Transverse colon (tissue), 4 donors: Measurements from ENCODE around the gene QRICH1. TPM values are rescaled to one million over a fixed set of nuclear protein-coding genes. Genes with fewer than 3 reads are reported as not detected.

Source experiments
- DNase-seq: peaks from one replicate; pipeline ENCODE4 v3.0.0-alpha.2; 2019
- H3K27ac ChIP-seq, 4 donors: fragments of 200-600 bp; sonication (generic); 2 replicates each; pipeline ENCODE4 v1.5.1; 2016 to 2018; ENCODE audit warnings: inconsistent platforms in 4 of 4
- H3K27me3 ChIP-seq: fragments of 200-600 bp; sonication (generic); 2 replicates; pipeline ENCODE4 v1.5.1; 2017; ENCODE audit warnings: inconsistent platforms
- H3K36me3 ChIP-seq, 4 donors: fragments of 200-600 bp; sonication (generic); 2 replicates each; pipeline ENCODE4 v1.5.1; 2017 to 2019; ENCODE audit warnings: inconsistent platforms in 4 of 4
- H3K4me1 ChIP-seq, 4 donors: fragments of 200-600 bp; sonication (generic); 2 replicates each; pipeline ENCODE4 v1.5.1; 2017 to 2020; ENCODE audit warnings: inconsistent platforms in 4 of 4
- H3K4me3 ChIP-seq, 4 donors: fragments of 200-600 bp; sonication (generic); 1 replicate in 1 of 4; 2 replicates in 3 of 4; pipeline versions ENCODE4 v1.5.1 to v1.6.1; 2017 to 2019; ENCODE audit warnings: inconsistent platforms in 4 of 4
- H3K9me3 ChIP-seq, 2 donors: fragments of 200-600 bp; sonication (generic); 2 replicates each; pipeline ENCODE4 v1.5.1; 2017 to 2019; ENCODE audit warnings: inconsistent platforms in 2 of 2
- EP300 ChIP-seq: sonication (generic); formaldehyde crosslinking; IDR thresholded peaks from one replicate; pipeline ENCODE4 v1.6.1; 2017; ENCODE audit warnings: antibody characterized with exemption, low read depth
- POLR2A ChIP-seq: fragments of 450-650 bp; IDR thresholded peaks from one replicate; pipeline ENCODE4 v1.6.1; 2016; ENCODE audit warnings: antibody characterized with exemption, mild to moderate bottlenecking, moderate library complexity
- POLR2AphosphoS5 ChIP-seq, 3 donors: sonication (generic); formaldehyde crosslinking; IDR thresholded peaks; one replicate each; pipeline ENCODE4 v1.6.1; 2016; ENCODE audit warnings: antibody characterized with exemption in 3 of 3
- WGBS, 2 donors: methylation state at CpG; one replicate each; pipeline ENCODE4 v1.1.5; 2018; ENCODE audit warnings: low coverage in 1 of 2; 5-methylcytosine and 5-hydroxymethylcytosine counted together
- in situ Hi-C, 4 donors: fragments of 200-750 bp; cut with MboI; loops; one replicate each; pipeline versions ENCODE4 v1.15.0 to v1.15.1; 2017; ENCODE audit warnings: low sequenced_read_pairs in 3 of 4, low pct_ligation_motif_present in 1 of 4, low pct_unique_long_range_greater_than_20kb in 1 of 4
- intact Hi-C: fragments of 100-400 bp; cut with DNase I; formaldehyde crosslinking; loops from one replicate; pipeline ENCODE4 v1.15.1; 2023; ENCODE audit warnings: low total_unique reads
- total RNA-seq, 4 donors: library from RNA; depleted of rRNA; stranded (reverse); fragments of >200 nt; gene quantifications; one replicate each; pipeline ENCODE4 v1.1.0, GENCODE V29; 2016
- TF ChIP-seq, protein P1 (sequence below), 5 experiments: fragments of 200-600 bp in 3 of 5; fragments of 450-650 bp in 2 of 5; sonication (generic) in 3 of 5; IDR thresholded peaks; 1 replicate in 2 of 5; 2 replicates in 3 of 5; pipeline ENCODE4 v1.5.1; 2016 to 2017; ENCODE audit warnings: antibody characterized with exemption in 5 of 5, inconsistent platforms in 3 of 5, mild to moderate bottlenecking in 2 of 5, moderate library complexity in 1 of 5

QRICH1 gene
- total RNA-seq, 4 donors from 2014 or later: 76.4 to 122 (median 84.7) TPM

DNA sequence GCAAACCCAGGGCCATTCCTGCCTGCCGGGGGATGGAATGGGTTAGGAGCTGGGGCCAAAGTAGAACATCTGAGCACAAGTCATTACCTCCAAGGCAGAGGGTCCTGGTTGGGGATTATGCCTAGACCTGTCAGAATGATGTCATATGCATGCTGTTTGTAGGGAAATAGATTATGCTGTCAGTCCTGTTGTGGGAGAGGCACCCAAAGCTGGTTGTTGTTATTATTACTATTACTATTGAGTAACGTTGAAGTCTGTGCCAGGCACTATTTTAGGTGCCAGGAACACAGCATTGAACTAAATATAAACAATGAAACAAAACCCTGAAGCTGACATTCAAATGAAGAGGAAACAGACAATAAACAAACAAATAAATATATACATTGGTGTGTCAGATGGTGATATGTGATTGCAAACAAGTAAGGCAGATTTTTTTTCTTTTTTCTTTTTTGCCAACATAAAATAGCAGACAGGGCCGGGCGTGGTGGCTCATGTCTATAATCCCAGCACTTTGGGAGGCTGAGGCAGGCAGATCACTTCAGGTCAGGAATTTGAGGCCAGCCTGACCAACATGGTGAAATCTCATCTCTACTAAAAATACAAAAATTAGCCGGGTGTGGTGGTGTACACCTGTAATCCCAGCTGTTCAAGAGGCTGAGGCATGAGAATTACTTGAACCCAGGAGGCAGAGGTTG, 101.9 kb downstream of the QRICH1 start:
- Histone ChIP-seq H3K27ac (peak overlapping the region; percentile 90 to 95 (median 92)), H3K4me1 (peaks cover 17 to 35% (median 23%) of the 10 kb centered on the region in 4 donors), H3K36me3 (no peaks in the 10 kb centered on the region), H3K27me3 (no peaks in the 10 kb centered on the region), H3K4me3 (no peak overlapping the region), H3K9me3 (no peaks in the 10 kb centered on the region)
- TF ChIP-seq POLR2AphosphoS5 (IDR thresholded peaks at IDR 0.05) (no peak), EP300 (no peak)
- no peak for DNase-seq
- intact Hi-C loops (no loop called here), in situ Hi-C loops (no loop called here)
- WGBS, 2 donors: 62 to 73% methylated on average over 4 to 5 of the region's 5 CpGs

DNA sequence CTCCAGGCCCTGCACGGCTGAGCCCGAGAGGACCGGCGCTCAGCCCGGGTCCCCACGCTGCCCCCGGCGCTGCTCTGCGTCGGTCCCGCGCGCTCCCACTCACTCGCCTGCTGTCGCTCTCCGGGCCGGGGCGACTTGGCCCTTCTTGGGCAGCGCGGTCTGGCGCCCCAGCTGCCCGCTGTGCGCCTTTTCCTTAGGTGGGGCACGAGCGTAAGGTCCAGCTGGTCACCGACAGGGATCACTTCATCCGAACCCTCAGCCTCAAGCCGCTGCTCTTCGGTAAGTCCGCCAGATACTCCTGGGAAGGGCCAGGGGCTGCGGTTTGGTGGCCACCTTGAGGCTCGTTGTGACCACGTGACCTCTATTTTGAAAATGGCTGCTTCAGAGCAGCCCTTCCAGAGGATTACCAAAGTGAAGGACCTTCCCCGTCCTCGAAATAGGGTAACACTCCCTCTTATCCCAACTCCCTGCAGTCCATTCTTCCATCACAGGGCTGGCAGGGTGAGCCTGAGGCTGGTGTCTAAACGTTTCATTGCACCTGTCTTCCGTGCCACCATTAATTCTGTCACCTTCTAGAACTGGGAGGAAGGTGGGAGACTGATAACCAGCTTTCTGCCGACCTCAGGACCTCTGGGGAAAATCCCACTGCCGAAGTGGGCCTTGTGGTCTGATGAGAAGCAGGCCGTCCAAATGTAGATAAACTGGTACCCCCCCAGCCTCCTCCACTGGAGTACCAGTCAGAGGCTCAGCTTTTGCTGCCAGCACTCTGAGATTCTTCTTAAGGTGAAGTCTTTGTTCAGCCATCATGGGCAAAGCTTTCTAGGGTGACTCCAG, 103.0 kb downstream of the QRICH1 start:
- H3K4me1 ChIP-seq: peaks cover 17 to 35% (median 23%) of the 10 kb centered on the region in 4 donors
- no peaks in the 10 kb centered on the region for H3K36me3 ChIP-seq
- in situ Hi-C loops (no loop called here), intact Hi-C loops (no loop called here)
- no peaks in the 10 kb centered on the region for H3K27me3 ChIP-seq
- 4 to 7% methylated on average over 3 to 20 of the region's 40 CpGs for WGBS, 2 donors
- no peaks in the 10 kb centered on the region for H3K9me3 ChIP-seq
- peak overlapping the region; percentile 90 to 95 (median 92) for H3K27ac ChIP-seq
- peak overlapping the region; percentile 53 to 98 (median 87) for H3K4me3 ChIP-seq
- peak; percentile 39 for DNase-seq
- TF ChIP-seq EP300: no peak
- TF ChIP-seq, protein P1, sequence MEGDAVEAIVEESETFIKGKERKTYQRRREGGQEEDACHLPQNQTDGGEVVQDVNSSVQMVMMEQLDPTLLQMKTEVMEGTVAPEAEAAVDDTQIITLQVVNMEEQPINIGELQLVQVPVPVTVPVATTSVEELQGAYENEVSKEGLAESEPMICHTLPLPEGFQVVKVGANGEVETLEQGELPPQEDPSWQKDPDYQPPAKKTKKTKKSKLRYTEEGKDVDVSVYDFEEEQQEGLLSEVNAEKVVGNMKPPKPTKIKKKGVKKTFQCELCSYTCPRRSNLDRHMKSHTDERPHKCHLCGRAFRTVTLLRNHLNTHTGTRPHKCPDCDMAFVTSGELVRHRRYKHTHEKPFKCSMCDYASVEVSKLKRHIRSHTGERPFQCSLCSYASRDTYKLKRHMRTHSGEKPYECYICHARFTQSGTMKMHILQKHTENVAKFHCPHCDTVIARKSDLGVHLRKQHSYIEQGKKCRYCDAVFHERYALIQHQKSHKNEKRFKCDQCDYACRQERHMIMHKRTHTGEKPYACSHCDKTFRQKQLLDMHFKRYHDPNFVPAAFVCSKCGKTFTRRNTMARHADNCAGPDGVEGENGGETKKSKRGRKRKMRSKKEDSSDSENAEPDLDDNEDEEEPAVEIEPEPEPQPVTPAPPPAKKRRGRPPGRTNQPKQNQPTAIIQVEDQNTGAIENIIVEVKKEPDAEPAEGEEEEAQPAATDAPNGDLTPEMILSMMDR (IDR thresholded peaks at IDR 0.05): peak in 1 of 5 experiments; percentile 1

DNA sequence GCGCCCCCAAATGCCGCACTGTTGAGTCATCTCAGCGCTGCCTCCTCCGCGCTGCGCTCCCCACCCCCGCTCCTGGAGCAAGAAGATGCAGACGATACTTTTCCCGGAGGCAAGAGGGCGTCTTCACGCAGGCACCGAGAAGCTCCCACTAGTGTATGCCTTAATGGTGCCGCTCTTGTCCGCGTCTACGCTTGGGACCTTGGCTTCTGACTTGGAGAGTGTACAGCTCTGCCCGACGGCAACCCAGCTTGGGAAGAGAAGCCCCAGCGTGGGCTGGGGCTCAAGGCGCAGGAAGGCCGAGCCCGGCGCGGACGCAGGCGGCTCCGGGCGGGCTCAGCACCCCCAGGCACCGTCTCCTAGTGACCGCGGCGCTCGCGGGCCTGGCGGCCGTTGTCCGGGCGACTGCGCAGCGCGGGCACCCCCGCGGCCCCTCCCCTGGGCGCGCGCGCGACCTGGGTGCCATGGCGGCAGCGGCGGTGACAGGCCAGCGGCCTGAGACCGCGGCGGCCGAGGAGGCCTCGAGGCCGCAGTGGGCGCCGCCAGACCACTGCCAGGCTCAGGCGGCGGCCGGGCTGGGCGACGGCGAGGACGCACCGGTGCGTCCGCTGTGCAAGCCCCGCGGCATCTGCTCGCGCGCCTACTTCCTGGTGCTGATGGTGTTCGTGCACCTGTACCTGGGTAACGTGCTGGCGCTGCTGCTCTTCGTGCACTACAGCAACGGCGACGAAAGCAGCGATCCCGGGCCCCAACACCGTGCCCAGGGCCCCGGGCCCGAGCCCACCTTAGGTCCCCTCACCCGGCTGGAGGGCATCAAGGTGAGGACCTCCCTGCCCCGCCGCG, 103.9 kb downstream of the QRICH1 start, which contains the start of gene P4HTM:
Gene P4HTM, plus strand, starts transcription at position 446 of the 840 bp plus-strand sequence. Its CDS starts 16 bp downstream, at position 462.
- Histone ChIP-seq H3K36me3 (peaks cover 0 to 2% (median 0%) of the 10 kb centered on the region in 4 donors), H3K27me3 (no peaks in the 10 kb centered on the region), H3K4me1 (peaks cover 17 to 35% (median 23%) of the 10 kb centered on the region in 4 donors), H3K9me3 (no peaks in the 10 kb centered on the region), H3K27ac (peak within 1 kb of the TSS; percentile 90 to 95 (median 92)), H3K4me3 (peak within 1 kb of the TSS; percentile 53 to 98 (median 87))
- in situ Hi-C loops (no loop called here), intact Hi-C loops (no loop called here)
- WGBS, 2 donors: 1% methylated on average over 60 of the region's 91 CpGs; no CpG with 5 or more reads in 1 of the 2 donors
- DNase-seq: peak; percentile 87
- no peak for TF ChIP-seq EP300
- peak; percentile 68 for TF ChIP-seq POLR2A
- TF ChIP-seq, protein P1 (IDR thresholded peaks at IDR 0.05): peak; percentile 15 to 46 (median 30)
- peak; percentile 84 to 90 (median 89) for TF ChIP-seq POLR2AphosphoS5 (IDR thresholded peaks at IDR 0.05)

DNA sequence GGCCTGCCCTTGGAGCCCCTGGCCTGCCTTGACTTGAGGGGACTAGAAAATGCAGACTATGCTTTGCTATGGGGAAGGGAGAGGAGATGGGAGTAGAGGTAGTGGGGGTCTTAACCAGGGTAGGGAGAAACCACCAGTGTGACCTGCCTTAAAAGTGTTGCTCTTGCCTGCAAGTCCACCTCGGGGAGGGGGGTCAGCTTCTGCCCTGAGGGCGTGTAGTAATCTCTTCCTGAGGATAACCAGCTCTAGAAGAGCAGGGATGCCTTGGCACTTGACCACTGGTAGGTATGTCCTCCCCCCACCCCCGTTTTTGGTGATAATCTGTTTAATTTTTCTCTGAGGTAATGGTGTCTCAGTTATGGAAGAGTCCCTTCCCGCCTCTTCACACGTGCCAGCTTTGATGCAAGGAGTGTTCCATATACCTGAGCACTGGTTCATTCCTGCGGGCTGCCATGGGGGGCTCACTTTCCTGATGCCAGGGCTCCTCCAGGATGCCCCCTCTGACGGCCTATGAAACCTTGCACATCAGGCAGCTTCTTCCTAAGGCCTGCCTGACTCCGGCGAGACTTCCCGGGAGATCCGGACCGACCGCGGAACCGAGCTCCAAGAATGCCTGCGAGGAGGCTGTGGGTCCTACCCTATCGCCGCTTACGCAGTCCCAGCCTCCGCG, 104.6 kb downstream of the QRICH1 start:
- peaks cover 0 to 8% (median 0%) of the 10 kb centered on the region in 4 donors for H3K36me3 ChIP-seq
- H3K4me3 ChIP-seq: peak overlapping the region; percentile 53 to 98 (median 87)
- H3K9me3 ChIP-seq: no peaks in the 10 kb centered on the region
- no peaks in the 10 kb centered on the region for H3K27me3 ChIP-seq
- 4% methylated on average over 18 of the region's 21 CpGs; no CpG with 5 or more reads in 1 of the 2 donors for WGBS, 2 donors
- no peak for DNase-seq
- intact Hi-C loops (no loop called here), in situ Hi-C loops (no loop called here)
- peaks cover 17 to 35% (median 23%) of the 10 kb centered on the region in 4 donors for H3K4me1 ChIP-seq
- H3K27ac ChIP-seq: peak overlapping the region; percentile 90 to 95 (median 92)
- no peak for TF ChIP-seq EP300
- TF ChIP-seq POLR2AphosphoS5 (IDR thresholded peaks at IDR 0.05): no peak
- TF ChIP-seq, protein P1 (IDR thresholded peaks at IDR 0.05): no peak
- TF ChIP-seq POLR2A: no peak
